ENCODE data around the gene HIGD1A.

The HIGD1A gene

DNA sequence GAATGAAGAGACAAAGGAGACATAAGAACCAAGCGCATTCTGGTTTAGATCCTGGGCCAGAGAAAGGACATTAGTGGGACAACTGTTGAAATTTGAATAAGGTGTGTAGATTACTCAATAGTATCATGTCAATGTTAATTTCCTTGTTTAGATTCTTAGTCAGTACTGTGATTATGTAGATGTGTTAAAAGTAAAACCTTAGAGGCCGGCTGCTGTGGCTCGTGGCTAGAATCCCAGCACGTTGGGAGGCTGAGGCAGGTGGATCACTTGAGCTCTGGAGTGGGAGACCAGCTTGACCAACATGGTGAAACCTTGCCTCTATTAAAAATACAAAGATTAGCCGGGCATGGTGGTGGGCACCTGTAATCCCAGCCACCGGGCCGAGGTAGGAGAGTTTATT is 44.7 kb upstream of the HIGD1A start:
- no peak overlapping the region for H3K4me3 ChIP-seq (replicated peaks; ENCODE audit: low read depth, low read length)
- no peak for DNase-seq (ENCODE audit: low read depth)
- TF ChIP-seq, protein P1, sequence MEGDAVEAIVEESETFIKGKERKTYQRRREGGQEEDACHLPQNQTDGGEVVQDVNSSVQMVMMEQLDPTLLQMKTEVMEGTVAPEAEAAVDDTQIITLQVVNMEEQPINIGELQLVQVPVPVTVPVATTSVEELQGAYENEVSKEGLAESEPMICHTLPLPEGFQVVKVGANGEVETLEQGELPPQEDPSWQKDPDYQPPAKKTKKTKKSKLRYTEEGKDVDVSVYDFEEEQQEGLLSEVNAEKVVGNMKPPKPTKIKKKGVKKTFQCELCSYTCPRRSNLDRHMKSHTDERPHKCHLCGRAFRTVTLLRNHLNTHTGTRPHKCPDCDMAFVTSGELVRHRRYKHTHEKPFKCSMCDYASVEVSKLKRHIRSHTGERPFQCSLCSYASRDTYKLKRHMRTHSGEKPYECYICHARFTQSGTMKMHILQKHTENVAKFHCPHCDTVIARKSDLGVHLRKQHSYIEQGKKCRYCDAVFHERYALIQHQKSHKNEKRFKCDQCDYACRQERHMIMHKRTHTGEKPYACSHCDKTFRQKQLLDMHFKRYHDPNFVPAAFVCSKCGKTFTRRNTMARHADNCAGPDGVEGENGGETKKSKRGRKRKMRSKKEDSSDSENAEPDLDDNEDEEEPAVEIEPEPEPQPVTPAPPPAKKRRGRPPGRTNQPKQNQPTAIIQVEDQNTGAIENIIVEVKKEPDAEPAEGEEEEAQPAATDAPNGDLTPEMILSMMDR (IDR thresholded peaks at IDR 0.05; ENCODE audit: low read length, missing control alignments) = no peak

DNA sequence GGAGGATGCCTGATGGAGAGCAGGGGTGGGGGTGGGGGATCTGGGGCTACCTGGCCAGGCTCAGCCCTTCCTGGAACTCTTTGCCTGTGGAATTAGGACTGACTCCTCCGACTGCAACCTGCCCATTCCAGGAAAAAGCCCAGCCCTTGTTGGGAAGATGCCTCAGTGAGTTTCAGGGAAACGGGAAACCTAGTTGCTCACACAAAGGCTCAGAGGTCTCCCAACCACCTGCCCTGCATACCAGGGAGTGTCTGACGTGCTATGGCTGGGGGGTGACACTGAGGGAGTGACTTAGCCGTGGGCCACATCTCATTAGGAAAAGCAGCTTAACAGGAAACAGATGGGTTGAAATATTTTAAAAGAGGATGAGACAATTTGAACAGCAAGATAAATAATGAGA is 43.4 kb upstream of the HIGD1A start:
- no peak overlapping the region for H3K4me3 ChIP-seq (replicated peaks; ENCODE audit: low read depth, low read length)
- DNase-seq (ENCODE audit: low read depth) = no peak
- TF ChIP-seq, protein P1 (IDR thresholded peaks at IDR 0.05; ENCODE audit: low read length, missing control alignments) = no peak

DNA sequence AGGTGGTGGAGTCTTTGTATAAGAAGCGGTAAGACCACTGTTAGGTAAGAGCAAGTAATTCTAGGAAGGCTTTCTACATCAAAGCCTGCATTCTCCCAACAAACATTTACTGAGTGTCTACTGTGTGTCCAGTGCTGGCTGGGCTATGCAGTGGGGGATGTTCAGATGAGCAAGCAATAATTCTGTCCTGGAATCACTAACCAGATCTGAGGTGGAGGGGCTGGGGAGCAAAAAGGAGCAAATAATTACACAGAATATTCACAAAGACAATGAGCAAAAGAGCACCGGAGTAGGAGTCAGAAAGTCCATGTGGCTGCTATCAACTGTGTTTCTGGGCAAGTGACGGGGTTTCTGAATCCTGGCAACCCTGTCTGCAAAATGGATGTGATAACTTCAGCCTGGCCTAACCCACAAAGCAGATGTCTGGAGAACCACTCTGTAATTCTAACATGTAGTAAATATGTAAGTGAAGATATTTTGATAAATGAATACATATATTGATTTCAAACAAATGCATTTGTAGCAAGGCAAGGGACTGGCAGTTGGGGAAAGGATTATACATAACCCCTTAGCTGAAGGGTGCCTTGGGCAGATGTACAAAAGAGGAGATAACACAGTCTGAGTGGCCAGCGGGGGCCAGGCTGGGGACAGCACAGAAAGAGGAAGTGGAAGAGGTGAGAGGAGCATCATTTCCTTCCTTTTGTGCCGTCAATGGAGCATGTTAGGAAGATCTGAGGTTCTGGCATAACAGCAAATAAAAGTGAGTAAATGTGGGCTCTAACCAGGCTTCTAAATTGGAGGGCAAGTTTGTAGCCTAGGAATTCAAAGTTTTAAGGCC is 42.6 kb upstream of the HIGD1A start:
- no peak overlapping the region for H3K4me3 ChIP-seq (replicated peaks; ENCODE audit: low read depth, low read length)
- TF ChIP-seq, protein P1 (IDR thresholded peaks at IDR 0.05; ENCODE audit: low read length, missing control alignments) = no peak
- DNase-seq (ENCODE audit: low read depth) = no peak

DNA sequence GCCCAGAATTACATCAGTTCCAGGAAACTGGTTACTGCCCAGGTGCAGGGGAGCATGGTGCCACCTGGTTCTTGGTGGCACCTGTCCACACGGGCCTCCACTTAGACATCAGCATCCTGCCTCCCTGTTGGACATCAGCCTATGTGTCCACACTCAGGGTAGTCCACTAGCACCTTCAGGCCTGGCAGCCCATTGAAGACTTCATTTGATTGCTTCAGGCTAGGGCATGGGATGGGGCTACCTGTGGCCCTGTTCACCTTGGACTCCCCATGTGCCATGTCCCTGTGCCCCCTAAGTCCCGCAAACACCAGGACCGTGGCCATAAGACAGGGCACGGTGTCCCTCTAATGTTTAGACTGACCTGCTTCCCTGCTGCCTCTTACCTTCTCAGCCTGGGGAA is 40.5 kb upstream of the HIGD1A start:
- TF ChIP-seq, protein P1 (IDR thresholded peaks at IDR 0.05; ENCODE audit: low read length, missing control alignments) = no peak
- no peak overlapping the region for H3K4me3 ChIP-seq (replicated peaks; ENCODE audit: low read depth, low read length)
- DNase-seq (ENCODE audit: low read depth) = no peak

DNA sequence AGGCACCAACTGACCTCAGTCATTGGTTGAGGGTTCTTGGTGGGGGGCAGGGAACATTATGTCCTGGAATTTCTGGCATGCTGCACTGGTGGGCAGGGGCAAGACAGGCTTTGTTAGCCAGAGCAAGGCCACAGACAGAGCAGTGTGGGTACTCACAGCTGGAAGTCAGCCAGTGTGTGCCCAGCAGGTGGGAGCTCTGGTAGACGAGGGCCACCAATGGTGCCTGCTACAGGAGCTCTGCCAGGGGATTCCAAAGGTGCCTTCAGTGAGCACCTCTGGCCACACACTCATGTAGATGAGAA is 40.1 kb upstream of the HIGD1A start:
- H3K4me3 ChIP-seq (replicated peaks; ENCODE audit: low read depth, low read length) = no peak overlapping the region
- TF ChIP-seq, protein P1 (IDR thresholded peaks at IDR 0.05; ENCODE audit: low read length, missing control alignments) = no peak
- DNase-seq (ENCODE audit: low read depth) = no peak

DNA sequence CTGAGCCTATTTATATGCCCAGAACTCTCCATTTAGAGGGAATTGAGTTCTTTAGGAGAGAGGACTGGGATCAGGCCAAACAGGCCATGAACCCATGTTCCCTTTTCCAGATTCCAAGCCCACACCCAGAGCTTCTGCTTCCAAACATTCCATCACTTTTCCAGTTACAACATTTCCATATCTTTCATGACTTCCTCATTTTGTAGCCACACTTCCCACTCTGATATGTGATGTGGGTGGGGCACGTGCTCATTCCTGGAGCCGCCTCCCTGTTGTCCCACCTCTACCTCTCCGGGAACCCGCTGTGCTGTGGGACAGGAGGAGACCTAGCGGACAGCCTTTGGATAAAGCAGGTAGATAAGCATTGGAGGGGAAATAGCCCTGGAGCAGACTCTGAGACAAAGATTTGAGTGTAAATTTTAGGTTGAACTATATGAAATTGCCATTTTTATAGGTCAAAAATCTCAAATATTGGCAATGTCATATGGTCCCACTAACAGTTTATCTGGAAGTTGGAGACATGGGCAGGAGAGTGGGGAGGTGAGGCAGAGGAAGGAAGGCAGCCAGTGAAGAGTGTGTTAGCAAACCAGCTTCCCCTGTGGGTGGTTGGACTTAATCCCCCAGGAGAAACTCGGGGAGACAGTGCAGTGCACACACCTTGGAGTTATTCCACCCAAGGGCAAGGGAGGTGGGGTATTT is 39.6 kb upstream of the HIGD1A start:
- no peak overlapping the region for H3K4me3 ChIP-seq (replicated peaks; ENCODE audit: low read depth, low read length)
- TF ChIP-seq, protein P1 (IDR thresholded peaks at IDR 0.05; ENCODE audit: low read length, missing control alignments) = no peak
- no peak for DNase-seq (ENCODE audit: low read depth)
